Measurements from ENCODE around the gene ATP2B2.

Gene ATP2B2

DNA sequence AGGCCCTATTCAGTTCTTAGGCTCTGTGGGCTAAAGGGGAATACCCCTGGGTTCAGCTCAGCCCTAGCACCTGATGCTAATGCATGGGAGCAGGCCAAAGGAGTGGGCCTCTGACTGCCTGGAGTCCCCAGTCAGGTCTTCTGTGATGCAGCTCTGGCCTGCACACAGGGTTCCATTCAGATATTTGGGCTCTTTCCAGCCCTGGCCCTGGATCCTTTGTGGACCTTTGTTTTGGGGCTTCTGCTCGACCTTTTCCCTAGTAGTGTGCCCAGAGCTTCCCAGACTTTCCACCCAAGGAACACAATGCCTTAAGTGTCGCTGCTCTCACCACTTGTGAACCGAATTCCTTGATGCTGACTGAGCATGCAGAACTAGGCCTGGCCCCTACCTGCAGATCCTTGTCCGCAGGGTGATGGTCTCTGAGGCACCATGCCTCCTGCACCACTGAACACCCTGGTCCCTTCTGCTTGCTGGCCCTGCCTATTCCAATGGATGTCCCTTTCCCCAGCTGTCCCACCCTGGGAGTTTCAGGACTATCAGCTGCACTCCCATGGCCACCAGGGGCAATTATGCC is 189.5 kb downstream of the ATP2B2 start:
- no peaks in the 10 kb centered on the region for H3K27me3 ChIP-seq (ENCODE audit: insufficient read depth, low read length, poor library complexity, severe bottlenecking)
- no peaks in the 10 kb centered on the region for H3K9me2 ChIP-seq (replicated peaks; ENCODE audit: low read depth, low read length)
- peaks cover 19% of the 10 kb centered on the region for H4K20me1 ChIP-seq (ENCODE audit: insufficient read depth, low read length, poor library complexity, severe bottlenecking)
- no peaks in the 10 kb centered on the region for H3F3A ChIP-seq (ENCODE audit: low read depth)
- H3K79me2 ChIP-seq (ENCODE audit: insufficient read depth, low read length): peaks cover 34% of the 10 kb centered on the region
- H3K4me3 ChIP-seq (ENCODE audit: low read length, poor library complexity, severe bottlenecking): no peak overlapping the region
- no peak overlapping the region for H3K9ac ChIP-seq (ENCODE audit: low read depth, low read length, poor library complexity, severe bottlenecking)
- no peak overlapping the region for H2AFZ ChIP-seq (ENCODE audit: low read length)
- H3K4me1 ChIP-seq (ENCODE audit: insufficient read depth, low read length, poor library complexity, severe bottlenecking): peaks cover 8% of the 10 kb centered on the region
- H3K4me2 ChIP-seq (ENCODE audit: low read depth, low read length, poor library complexity, severe bottlenecking): no peak overlapping the region
- no peaks in the 10 kb centered on the region for H3K9me3 ChIP-seq (ENCODE audit: insufficient read depth, low read depth, low read length)
- H3K36me3 ChIP-seq (ENCODE audit: insufficient read depth, low read length): peaks cover 62% of the 10 kb centered on the region; the same call in 1 of the 2 replicates
- TF ChIP-seq, protein P1, sequence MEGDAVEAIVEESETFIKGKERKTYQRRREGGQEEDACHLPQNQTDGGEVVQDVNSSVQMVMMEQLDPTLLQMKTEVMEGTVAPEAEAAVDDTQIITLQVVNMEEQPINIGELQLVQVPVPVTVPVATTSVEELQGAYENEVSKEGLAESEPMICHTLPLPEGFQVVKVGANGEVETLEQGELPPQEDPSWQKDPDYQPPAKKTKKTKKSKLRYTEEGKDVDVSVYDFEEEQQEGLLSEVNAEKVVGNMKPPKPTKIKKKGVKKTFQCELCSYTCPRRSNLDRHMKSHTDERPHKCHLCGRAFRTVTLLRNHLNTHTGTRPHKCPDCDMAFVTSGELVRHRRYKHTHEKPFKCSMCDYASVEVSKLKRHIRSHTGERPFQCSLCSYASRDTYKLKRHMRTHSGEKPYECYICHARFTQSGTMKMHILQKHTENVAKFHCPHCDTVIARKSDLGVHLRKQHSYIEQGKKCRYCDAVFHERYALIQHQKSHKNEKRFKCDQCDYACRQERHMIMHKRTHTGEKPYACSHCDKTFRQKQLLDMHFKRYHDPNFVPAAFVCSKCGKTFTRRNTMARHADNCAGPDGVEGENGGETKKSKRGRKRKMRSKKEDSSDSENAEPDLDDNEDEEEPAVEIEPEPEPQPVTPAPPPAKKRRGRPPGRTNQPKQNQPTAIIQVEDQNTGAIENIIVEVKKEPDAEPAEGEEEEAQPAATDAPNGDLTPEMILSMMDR (conservative IDR thresholded peaks at IDR 0.05; ENCODE audit: low read length): no peak
- TF ChIP-seq EZH2phosphoT487 (IDR thresholded peaks at IDR 0.05; ENCODE audit: borderline replicate concordance): no peak

DNA sequence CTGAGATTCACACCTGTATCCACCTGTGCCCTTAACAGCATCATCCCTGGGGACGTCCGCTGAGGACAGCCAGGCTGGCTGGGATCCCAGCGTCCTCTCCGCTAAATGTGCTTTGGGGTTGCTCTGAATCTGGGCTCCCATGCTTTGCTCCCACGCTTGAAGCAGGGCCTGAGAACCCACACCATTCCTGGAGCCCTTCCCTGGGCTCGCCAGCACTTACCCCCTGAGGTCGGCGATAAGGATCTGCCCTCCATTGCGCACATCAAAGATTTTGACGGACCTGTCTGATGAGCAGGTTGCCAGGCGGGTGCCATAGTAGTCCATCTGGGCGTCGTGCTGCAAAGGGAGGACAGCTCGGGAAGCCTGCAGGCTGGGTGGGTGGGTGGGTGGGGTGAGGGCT is 190.3 kb downstream of the ATP2B2 start:
- Histone ChIP-seq H3K36me3 (ENCODE audit: insufficient read depth, low read length) (peaks cover 70% of the 10 kb centered on the region; the same call in 1 of the 2 replicates), H3K4me1 (ENCODE audit: insufficient read depth, low read length, poor library complexity, severe bottlenecking) (peaks cover 8% of the 10 kb centered on the region), H3K27me3 (ENCODE audit: insufficient read depth, low read length, poor library complexity, severe bottlenecking) (no peaks in the 10 kb centered on the region), H3K4me2 (ENCODE audit: low read depth, low read length, poor library complexity, severe bottlenecking) (no peak overlapping the region), H3K9me3 (ENCODE audit: insufficient read depth, low read depth, low read length) (no peaks in the 10 kb centered on the region), H3K79me2 (ENCODE audit: insufficient read depth, low read length) (peaks cover 27% of the 10 kb centered on the region), H3K4me3 (ENCODE audit: low read length, poor library complexity, severe bottlenecking) (no peak overlapping the region), H3K9ac (ENCODE audit: low read depth, low read length, poor library complexity, severe bottlenecking) (no peak overlapping the region), H2AFZ (ENCODE audit: low read length) (no peak overlapping the region), H3F3A (ENCODE audit: low read depth) (no peaks in the 10 kb centered on the region), H3K9me2 (replicated peaks; ENCODE audit: low read depth, low read length) (no peaks in the 10 kb centered on the region), H4K20me1 (ENCODE audit: insufficient read depth, low read length, poor library complexity, severe bottlenecking) (peaks cover 11% of the 10 kb centered on the region)
- no peak for TF ChIP-seq EZH2phosphoT487 (IDR thresholded peaks at IDR 0.05; ENCODE audit: borderline replicate concordance)
- TF ChIP-seq, protein P1 (conservative IDR thresholded peaks at IDR 0.05; ENCODE audit: low read length): no peak

GRCh38 chr3:10312861-10313260 is 192.5 kb downstream of the ATP2B2 start:
- Histone ChIP-seq H3K4me1 (ENCODE audit: insufficient read depth, low read length, poor library complexity, severe bottlenecking) (no peaks in the 10 kb centered on the region), H3K36me3 (ENCODE audit: insufficient read depth, low read length) (peaks cover 84% of the 10 kb centered on the region; the same call in 1 of the 2 replicates), H4K20me1 (ENCODE audit: insufficient read depth, low read length, poor library complexity, severe bottlenecking) (no peaks in the 10 kb centered on the region), H3K27me3 (ENCODE audit: insufficient read depth, low read length, poor library complexity, severe bottlenecking) (no peaks in the 10 kb centered on the region), H3K4me2 (ENCODE audit: low read depth, low read length, poor library complexity, severe bottlenecking) (no peak overlapping the region), H3K9ac (ENCODE audit: low read depth, low read length, poor library complexity, severe bottlenecking) (no peak overlapping the region), H3K4me3 (ENCODE audit: low read length, poor library complexity, severe bottlenecking) (no peak overlapping the region), H3F3A (ENCODE audit: low read depth) (no peaks in the 10 kb centered on the region), H3K79me2 (ENCODE audit: insufficient read depth, low read length) (peaks cover 4% of the 10 kb centered on the region; the same call in 1 of the 2 replicates), H3K9me3 (ENCODE audit: insufficient read depth, low read depth, low read length) (no peaks in the 10 kb centered on the region), H2AFZ (ENCODE audit: low read length) (no peak overlapping the region), H3K9me2 (replicated peaks; ENCODE audit: low read depth, low read length) (no peaks in the 10 kb centered on the region)
- TF ChIP-seq EZH2phosphoT487 (IDR thresholded peaks at IDR 0.05; ENCODE audit: borderline replicate concordance): no peak
- TF ChIP-seq, protein P1 (conservative IDR thresholded peaks at IDR 0.05; ENCODE audit: low read length): no peak

Data from Loucy (cell line).